GM19238 (cell line): Measurements from ENCODE around the gene PYY.
"Not testable (repeated sequence)": the region's sequence is repeated elsewhere in the genome, so short reads cannot be mapped to it uniquely, and the experiment has no call there.

Source experiments
- DNase-seq: peaks from one replicate; pipeline ENCODE4 v3.0.0; 2011; ENCODE audit warnings: low spot score; ENCODE audit not compliant: insufficient read length

The PYY gene

GRCh38 chr17:43946781-43947180, 7.0 kb downstream of the PYY start:
- DNase-seq = no peak

- no peak for DNase-seq
Measured at GRCh38 chr17:43945074-43945829, 8.5 kb downstream of the PYY start.

- DNase-seq = no peak
Measured at GRCh38 chr17:43942051-43942685, 11.6 kb downstream of the PYY start, which contains the start of gene PPY. Gene PPY (minus strand): TSS chr17:43942476. CDS start chr17:43941654, 822 bp downstream.

- no peak for DNase-seq
Measured at GRCh38 chr17:43940630-43941029, 13.1 kb downstream of the PYY start.

- DNase-seq = no peak
Measured at GRCh38 chr17:43939886-43940285, 13.9 kb downstream of the PYY start.

- DNase-seq = not testable (repeated sequence)
Measured at GRCh38 chr17:43939452-43939851, 14.3 kb downstream of the PYY start.

- no peak for DNase-seq
Measured at GRCh38 chr17:43938838-43939182, 14.9 kb downstream of the PYY start.

- DNase-seq = no peak
Measured at GRCh38 chr17:43936434-43936833, 17.3 kb downstream of the PYY start.

- no peak for DNase-seq
Measured at GRCh38 chr17:43935926-43936261, 17.8 kb downstream of the PYY start.

- DNase-seq = no peak
Measured at GRCh38 chr17:43935204-43935925, 18.4 kb downstream of the PYY start.

GRCh38 chr17:43932923-43933322, 20.8 kb downstream of the PYY start:
- DNase-seq = no peak

GRCh38 chr17:43932357-43932756, 21.4 kb downstream of the PYY start:
- DNase-seq = no peak

GRCh38 chr17:43931062-43931571, 22.6 kb downstream of the PYY start:
- no peak for DNase-seq

- no peak for DNase-seq
Measured at GRCh38 chr17:43928609-43929008, 25.1 kb downstream of the PYY start.

- not testable (repeated sequence) for DNase-seq
Measured at GRCh38 chr17:43927929-43928328, 25.8 kb downstream of the PYY start.

- no peak for DNase-seq
Measured at GRCh38 chr17:43927060-43927864, 26.5 kb downstream of the PYY start.

GRCh38 chr17:43924558-43924957, 29.2 kb downstream of the PYY start:
- DNase-seq = no peak

- no peak for DNase-seq
Measured at GRCh38 chr17:43920500-43921095, 33.1 kb downstream of the PYY start.

- DNase-seq = no peak
Measured at GRCh38 chr17:43918026-43918389, 35.7 kb downstream of the PYY start.

- DNase-seq = peak; percentile 46
Measured at GRCh38 chr17:43917348-43918025, 36.3 kb downstream of the PYY start.

GRCh38 chr17:43917016-43917347, 36.8 kb downstream of the PYY start:
- DNase-seq = no peak
